VCaP (cell line): ENCODE measurements around the gene BCL11B.
A peak's percentile ranks its signal among the peaks of the same experiment; 100 is the strongest.

Experiments
- H3K27ac ChIP-seq: fragments of 450-650 bp; 2 replicates; pipeline ENCODE4 v1.5.1; 2017
- TF ChIP-seq, protein P1 (sequence below): fragments of 450-650 bp; conservative IDR thresholded peaks from 2 replicates; pipeline ENCODE4 v1.5.1; 2017; ENCODE audit warnings: mild to moderate bottlenecking, moderate library complexity

BCL11B gene

DNA sequence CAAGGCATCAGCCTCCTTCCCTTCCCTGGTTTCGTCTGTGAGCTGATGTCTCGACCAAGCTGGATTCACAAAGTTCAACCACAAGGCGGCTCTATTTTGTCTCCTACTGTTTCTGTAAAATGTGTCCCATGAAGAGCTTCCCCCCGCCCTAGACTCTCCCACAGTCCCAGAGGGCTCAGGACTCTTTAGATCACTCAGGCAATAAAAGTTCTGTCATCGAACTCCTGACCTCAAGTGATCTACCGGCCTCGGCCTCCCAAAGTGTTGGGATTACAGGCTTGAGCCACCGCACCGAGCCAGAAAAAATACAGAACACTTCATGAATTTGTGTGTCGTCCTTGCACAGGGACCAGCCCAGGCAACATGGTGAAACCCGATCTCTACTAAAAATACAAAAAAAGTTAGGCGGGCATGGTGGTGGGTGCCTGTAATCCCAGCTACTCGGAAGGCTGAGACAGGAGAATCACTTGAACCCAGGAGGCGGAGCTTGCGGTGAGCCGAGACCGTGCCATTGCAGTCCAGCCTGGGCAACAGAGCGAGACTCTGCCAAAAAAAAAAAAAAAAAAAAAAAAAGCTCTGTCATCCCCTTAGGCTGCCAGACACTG lies 149.4 kb downstream of the BCL11B start:
- TF ChIP-seq, protein P1, sequence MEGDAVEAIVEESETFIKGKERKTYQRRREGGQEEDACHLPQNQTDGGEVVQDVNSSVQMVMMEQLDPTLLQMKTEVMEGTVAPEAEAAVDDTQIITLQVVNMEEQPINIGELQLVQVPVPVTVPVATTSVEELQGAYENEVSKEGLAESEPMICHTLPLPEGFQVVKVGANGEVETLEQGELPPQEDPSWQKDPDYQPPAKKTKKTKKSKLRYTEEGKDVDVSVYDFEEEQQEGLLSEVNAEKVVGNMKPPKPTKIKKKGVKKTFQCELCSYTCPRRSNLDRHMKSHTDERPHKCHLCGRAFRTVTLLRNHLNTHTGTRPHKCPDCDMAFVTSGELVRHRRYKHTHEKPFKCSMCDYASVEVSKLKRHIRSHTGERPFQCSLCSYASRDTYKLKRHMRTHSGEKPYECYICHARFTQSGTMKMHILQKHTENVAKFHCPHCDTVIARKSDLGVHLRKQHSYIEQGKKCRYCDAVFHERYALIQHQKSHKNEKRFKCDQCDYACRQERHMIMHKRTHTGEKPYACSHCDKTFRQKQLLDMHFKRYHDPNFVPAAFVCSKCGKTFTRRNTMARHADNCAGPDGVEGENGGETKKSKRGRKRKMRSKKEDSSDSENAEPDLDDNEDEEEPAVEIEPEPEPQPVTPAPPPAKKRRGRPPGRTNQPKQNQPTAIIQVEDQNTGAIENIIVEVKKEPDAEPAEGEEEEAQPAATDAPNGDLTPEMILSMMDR, result peak; percentile 20; the same call in 1 of the 2 replicates
- H3K27ac ChIP-seq, result no peak overlapping the region

- TF ChIP-seq, protein P1, result no peak
- H3K27ac ChIP-seq, result no peak overlapping the region
Observed at GRCh38 chr14:99121319-99121875, 150.6 kb downstream of the BCL11B start.

DNA sequence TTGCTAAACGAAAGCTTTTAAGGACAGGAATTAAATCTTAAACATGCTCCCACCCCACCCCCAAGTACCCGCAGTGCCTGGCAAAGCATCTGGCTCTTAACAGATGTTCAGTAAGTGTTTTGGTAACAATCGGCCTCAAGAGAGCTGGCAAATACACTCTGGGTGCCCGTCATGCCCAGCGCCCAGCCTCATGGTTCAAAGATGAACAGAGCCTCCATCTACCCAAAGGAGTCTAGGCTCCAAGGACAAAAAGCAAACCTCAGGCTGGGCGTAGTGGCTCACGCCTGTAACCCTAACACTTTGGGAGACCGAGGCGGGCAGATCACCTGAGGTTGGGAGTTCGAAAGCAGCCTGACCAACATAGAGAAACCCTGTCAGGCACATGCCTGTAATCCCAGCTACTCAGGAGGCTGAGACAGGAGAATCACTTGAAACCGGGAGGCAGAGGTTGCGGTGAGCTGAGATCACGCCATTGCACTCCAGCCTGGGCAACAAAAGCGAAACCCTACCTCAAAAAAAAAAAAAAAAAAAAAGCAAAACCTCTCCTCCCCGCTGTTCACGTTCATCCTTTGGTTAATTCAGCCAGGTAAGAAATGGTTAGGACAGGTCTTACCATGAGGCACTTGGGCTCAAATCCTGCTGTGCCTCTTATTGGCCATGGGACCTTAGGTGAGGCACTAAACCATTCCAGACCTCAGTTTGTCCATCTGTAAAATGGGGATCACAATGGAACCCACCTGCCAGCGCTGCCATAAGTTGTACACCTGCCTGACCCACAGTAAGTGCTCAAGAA lies 151.3 kb downstream of the BCL11B start:
- TF ChIP-seq, protein P1, result no peak
- no peak overlapping the region for H3K27ac ChIP-seq

DNA sequence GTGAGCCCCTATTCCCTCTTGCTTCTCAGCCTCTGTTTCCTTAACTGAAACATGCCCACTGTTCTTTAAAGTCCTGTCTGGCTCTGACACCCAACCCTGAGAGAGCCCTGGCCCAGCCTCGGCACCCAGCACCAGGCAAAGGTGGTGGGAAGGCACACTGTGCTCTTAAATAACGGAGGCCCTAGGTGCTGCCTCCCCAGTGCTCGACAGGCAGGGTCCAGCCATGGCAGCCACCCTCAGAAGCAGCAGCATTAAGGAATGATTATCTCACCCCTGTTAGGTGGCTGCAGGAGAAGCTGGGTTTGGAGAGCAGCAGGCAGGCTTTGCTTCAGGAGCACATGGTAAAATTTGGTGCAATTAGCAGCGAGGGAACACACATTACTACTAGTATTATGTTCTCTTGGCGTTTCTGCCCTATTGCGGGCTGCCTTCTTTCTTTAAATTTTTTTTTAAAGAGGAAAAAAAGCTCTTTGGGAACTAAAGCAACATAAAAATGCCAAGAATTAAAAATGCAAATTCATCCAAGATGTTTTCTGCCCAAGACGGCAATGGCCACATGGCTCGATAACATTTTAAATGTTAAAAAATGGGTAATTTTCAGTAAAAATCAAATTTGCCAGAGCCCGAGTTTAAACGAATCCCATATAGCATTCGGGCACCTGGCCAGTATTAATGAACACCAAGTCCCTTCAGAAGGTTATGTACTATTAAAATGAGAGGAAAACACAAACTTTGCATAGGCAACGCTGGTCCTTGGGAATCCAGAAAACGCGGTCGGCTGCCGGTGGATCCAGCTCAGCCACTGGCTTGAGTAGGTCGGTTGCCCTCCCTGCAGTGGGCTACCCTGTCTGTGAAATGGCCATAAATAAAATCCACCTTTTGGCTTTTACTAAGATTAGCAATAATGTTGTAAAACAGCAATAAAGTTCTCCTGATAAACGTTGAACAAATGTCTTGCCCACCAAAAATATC lies 152.2 kb downstream of the BCL11B start:
- TF ChIP-seq, protein P1, result no peak
- H3K27ac ChIP-seq, result no peak overlapping the region
